ENCODE results near the gene TMEM14A.

- TF ChIP-seq POLR2A (IDR thresholded peaks at IDR 0.05; ENCODE audit: low read depth, low read length): no peak
- TF ChIP-seq POLR2AphosphoS5 (IDR thresholded peaks at IDR 0.05; ENCODE audit: low read depth, low read length): no peak
- TF ChIP-seq PAX5 (IDR thresholded peaks at IDR 0.05; ENCODE audit: insufficient read depth, low read length, severe bottlenecking): no peak
- no peak for TF ChIP-seq SPI1 (IDR thresholded peaks at IDR 0.05; ENCODE audit: low read depth, low read length)
- no peak for TF ChIP-seq POU2F2 (IDR thresholded peaks at IDR 0.05; ENCODE audit: low read depth, low read length)
Measured at GRCh38 chr6:52642368-52642767, 28.5 kb upstream of the TMEM14A start.

Measured in GM12891 (cell line).